Lower lobe of right lung (tissue), 2 donors: ENCODE results near the gene WDR86. TPM values are rescaled to one million over a fixed set of nuclear protein-coding genes. Genes with fewer than 3 reads are reported as not detected.

Experiments
- ATAC-seq, 2 donors: fragments of 200-7000 bp; cut with Tn5 transposase; one replicate each; pipeline ENCODE4 v1.9.1; 2020 to 2022; ENCODE audit warnings: mild to moderate bottlenecking in 2 of 2, moderate library complexity in 2 of 2
- DNase-seq: peaks from one replicate; pipeline ENCODE4 v3.0.0-alpha.2; 2020
- H3K27ac ChIP-seq: fragments of 200-600 bp; one replicate; pipeline ENCODE4 v1.8.0; 2022
- H3K27me3 ChIP-seq: fragments of 200-600 bp; one replicate; pipeline ENCODE4 v1.8.0; 2022; ENCODE audit warnings: low read depth
- H3K36me3 ChIP-seq: fragments of 200-600 bp; one replicate; pipeline ENCODE4 v1.8.0; 2022; ENCODE audit warnings: mild to moderate bottlenecking
- H3K4me1 ChIP-seq: fragments of 200-600 bp; one replicate; pipeline ENCODE4 v1.8.0; 2022
- H3K4me3 ChIP-seq: fragments of 200-600 bp; one replicate; pipeline ENCODE4 v1.8.0; 2022; ENCODE audit warnings: mild to moderate bottlenecking
- H3K9me3 ChIP-seq: fragments of 200-600 bp; one replicate; pipeline ENCODE4 v1.8.0; 2022
- CTCF ChIP-seq: fragments of 200-600 bp; IDR thresholded peaks from one replicate; pipeline ENCODE4 v1.8.0; 2022; ENCODE audit warnings: antibody characterized with exemption, mild to moderate bottlenecking
- intact Hi-C: fragments of 100-400 bp; cut with DNase I; formaldehyde crosslinking; loops from one replicate; pipeline ENCODE4 v1.11.0; 2022
- microRNA-seq: library from miRNA; unstranded; fragments of <30 nt; microRNA quantifications from one replicate; pipeline ENCODE4 v1.2.0, GENCODE V29; 2020; ENCODE audit warnings: borderline number of aligned reads
- total RNA-seq: library from RNA; stranded (reverse); fragmentation: NEBNext Ultra II Directional; extraction: Animal tissue kit (Norgen Biotek cat#: 25700); gene quantifications from one replicate; pipeline ENCODE4 v1.2.1, GENCODE V29; 2021
- donor health status: DM: no; HTN: yes; CAD: no; lungs with severe emphysema.

WDR86 gene
- total RNA-seq, 1 donor from 2014 or later, result 4.4 TPM

GRCh38 chr7:151338809-151339208, 71.0 kb downstream of the WDR86 start:
- DNase-seq (no peak), ATAC-seq (no peak)
- Histone ChIP-seq H3K27ac (no peak overlapping the region), H3K4me3 (no peak overlapping the region), H3K36me3 (peaks cover 4% of the 10 kb centered on the region), H3K27me3 (no peaks in the 10 kb centered on the region), H3K9me3 (no peaks in the 10 kb centered on the region), H3K4me1 (peaks cover 22% of the 10 kb centered on the region)
- no peak for TF ChIP-seq CTCF
- intact Hi-C loops, result no loop called here

- TF ChIP-seq CTCF, result no peak
- no peaks in the 10 kb centered on the region for H3K27me3 ChIP-seq
- peaks cover 11% of the 10 kb centered on the region for H3K4me1 ChIP-seq
- H3K9me3 ChIP-seq, result no peaks in the 10 kb centered on the region
- H3K4me3 ChIP-seq, result no peak overlapping the region
- intact Hi-C loops, result no loop called here
- no peak overlapping the region for H3K27ac ChIP-seq
- H3K36me3 ChIP-seq, result no peaks in the 10 kb centered on the region
- no peak for ATAC-seq
- DNase-seq, result no peak
Observed at GRCh38 chr7:151337346-151337745, 72.5 kb downstream of the WDR86 start.

- H3K4me1 ChIP-seq, result peaks cover 9% of the 10 kb centered on the region
- DNase-seq (no peak), ATAC-seq (no peak)
- no peak for TF ChIP-seq CTCF
- no peaks in the 10 kb centered on the region for H3K36me3 ChIP-seq
- no peak overlapping the region for H3K27ac ChIP-seq
- no peak overlapping the region for H3K4me3 ChIP-seq
- H3K27me3 ChIP-seq, result no peaks in the 10 kb centered on the region
- no peaks in the 10 kb centered on the region for H3K9me3 ChIP-seq
- intact Hi-C loops, result no loop called here
Observed at GRCh38 chr7:151336027-151336708, 73.7 kb downstream of the WDR86 start.

GRCh38 chr7:151334628-151335027, 75.2 kb downstream of the WDR86 start:
- Histone ChIP-seq H3K4me1 (no peaks in the 10 kb centered on the region), H3K27ac (no peak overlapping the region), H3K36me3 (no peaks in the 10 kb centered on the region), H3K9me3 (no peaks in the 10 kb centered on the region), H3K4me3 (no peak overlapping the region), H3K27me3 (no peaks in the 10 kb centered on the region)
- intact Hi-C loops, result no loop called here
- DNase-seq, result no peak
- no peak for ATAC-seq
- no peak for TF ChIP-seq CTCF

Small RNA genes within 50 kb of the gene (microRNA-seq; reads per million reads assigned to microRNA genes)
- gene MIR3907, result not detected

Other genes with a start within 250 kb of the WDR86 start
- not detected for gene GBX1, start 242.3 kb downstream of the WDR86 start, total RNA-seq
- gene ASB10, start 222.8 kb downstream of the WDR86 start, total RNA-seq, result not detected
- gene H2BK1, start 199.6 kb downstream of the WDR86 start, total RNA-seq, result not detected
- 23.3 TPM for gene ABCF2, start 182.8 kb downstream of the WDR86 start, total RNA-seq
- 34.7 TPM for gene CHPF2, start 177.6 kb downstream of the WDR86 start, total RNA-seq
- gene SMARCD3, start 161.3 kb downstream of the WDR86 start, total RNA-seq, result 53.1 TPM
- 53.7 TPM for gene NUB1, start 68.2 kb downstream of the WDR86 start, total RNA-seq
- gene CRYGN, start 30.1 kb upstream of the WDR86 start, total RNA-seq, result not detected
- gene RHEB, start 109.9 kb upstream of the WDR86 start, total RNA-seq, result 96.0 TPM